ENCODE data around the gene PDLIM5.

GRCh38 chr4:94466371-94466770, 14.6 kb downstream of the PDLIM5 start:
- no peak for TF ChIP-seq TAF1 (IDR thresholded peaks at IDR 0.05; ENCODE audit: low read depth, low read length)
- no peak for TF ChIP-seq SPI1 (IDR thresholded peaks at IDR 0.05; ENCODE audit: low read depth, low read length)
- no peak for TF ChIP-seq POLR2A (IDR thresholded peaks at IDR 0.05; ENCODE audit: low read depth, low read length)
- TF ChIP-seq POLR2AphosphoS5 (IDR thresholded peaks at IDR 0.05; ENCODE audit: low read depth, low read length), result no peak

Measured in GM12891 (cell line).